Endothelial cell of umbilical vein (primary cell): ENCODE measurements around the gene PLXNA3. TPM values are rescaled to one million over a fixed set of nuclear protein-coding genes. Genes with fewer than 3 reads are reported as not detected.

ENCODE experiments used
- BruUV-seq: library from RNA; stranded (reverse); fragments of 400-500 nt; replicated peaks from 2 replicates; lab custom pipeline; 2021; lab: Mats Ljungman, UMichigan
- CTCF ChIA-PET: fragments of 300-600, 350-600 bp; sonication (Branson Sonifier 250); formaldehyde crosslinking; loops from one replicate; lab custom pipeline; 2021; ENCODE audit warnings: antibody characterized with exemption, inconsistent platforms; lab: Charles Lee
- POLR2A ChIA-PET: fragments of 300-600, 350-600 bp; sonication (Branson Sonifier 250); formaldehyde crosslinking; loops from one replicate; lab custom pipeline; 2021; ENCODE audit warnings: antibody characterized with exemption, inconsistent platforms; lab: Charles Lee
- DNase-seq: peaks from one replicate; pipeline ENCODE4 v3.0.0-alpha.2; 2011; ENCODE audit warnings: low read depth, low spot score
- FAIRE-seq: peaks from 2 replicates; lab custom pipeline; 2011; peaks lifted over from hg19 to GRCh38; lab: Jason Lieb, UNC
- H2AFZ ChIP-seq: 2 replicates; pipeline ENCODE4 v1.6.0; 2012; ENCODE audit warnings: low read depth, low read length, control low read depth, inconsistent platforms
- H3K27ac ChIP-seq: 2 replicates; pipeline ENCODE4 v1.5.1; 2011; ENCODE audit warnings: low read depth, mild to moderate bottlenecking, control low read depth, low read length, moderate library complexity; ENCODE audit not compliant: insufficient read depth
- H3K27me3 ChIP-seq, 2 experiments: 2 replicates each; pipeline versions ENCODE4 v1.6.0 to v1.6.1; 2011; ENCODE audit warnings: low read length in 2 of 2, mixed read lengths in 1 of 2; ENCODE audit not compliant: control insufficient read depth in 2 of 2, insufficient read depth in 2 of 2
- H3K36me3 ChIP-seq, 2 experiments: 2 replicates in 1 of 2; 3 replicates in 1 of 2; pipeline ENCODE4 v1.5.1; 2011; ENCODE audit warnings: low read length in 2 of 2, mild to moderate bottlenecking in 1 of 2, moderate library complexity in 1 of 2; ENCODE audit not compliant: control insufficient read depth in 2 of 2, insufficient read depth in 2 of 2; ENCODE audit errors: extremely low read depth in 1 of 2
- H3K4me1 ChIP-seq: 3 replicates; pipeline ENCODE4 v1.5.1; 2011; ENCODE audit warnings: mild to moderate bottlenecking, low read length; ENCODE audit not compliant: control insufficient read depth, insufficient read depth; ENCODE audit errors: extremely low read depth
- H3K4me2 ChIP-seq: 2 replicates; pipeline ENCODE4 v1.6.1; 2011; ENCODE audit warnings: low read length, control low read depth, mixed read lengths; ENCODE audit not compliant: insufficient read depth
- H3K4me3 ChIP-seq, 3 experiments: fragments of 200-600 bp in 1 of 3; sonication (generic), shearing (Covaris generic) in 1 of 3; replicated peaks in 1 of 3; 2 replicates each; pipeline ENCODE4 v1.5.1; 2011 to 2016; ENCODE audit warnings: control low read depth in 3 of 3, low read length in 3 of 3, mild to moderate bottlenecking in 2 of 3, inconsistent platforms in 1 of 3, low read depth in 1 of 3, moderate library complexity in 1 of 3; ENCODE audit not compliant: insufficient read depth in 1 of 3
- H3K79me2 ChIP-seq: 2 replicates; pipeline ENCODE4 v1.6.0; 2012; ENCODE audit warnings: low read length, inconsistent platforms; ENCODE audit not compliant: control insufficient read depth, insufficient read depth
- H3K9ac ChIP-seq: replicated peaks from 2 replicates; pipeline ENCODE3; 2011; ENCODE audit warnings: low read length, control low read depth; ENCODE audit not compliant: insufficient read depth; ENCODE audit errors: extremely low read depth
- H3K9me1 ChIP-seq: replicated peaks from 3 replicates; pipeline ENCODE4 v1.6.0; 2011; ENCODE audit warnings: mild to moderate bottlenecking, low read length; ENCODE audit not compliant: control insufficient read depth, insufficient read depth; ENCODE audit errors: extremely low read depth
- H3K9me3 ChIP-seq: replicated peaks from 2 replicates; pipeline ENCODE4 v1.5.1; 2012; ENCODE audit warnings: low read length, inconsistent platforms; ENCODE audit not compliant: control insufficient read depth, insufficient read depth
- H4K20me1 ChIP-seq: replicated peaks from 2 replicates; pipeline ENCODE3; 2011; ENCODE audit warnings: mild to moderate bottlenecking, low read length; ENCODE audit not compliant: control insufficient read depth, insufficient read depth; ENCODE audit errors: extremely low read depth
- EZH2 ChIP-seq: IDR thresholded peaks from 2 replicates; pipeline ENCODE4 v1.6.1; 2012; ENCODE audit warnings: borderline replicate concordance, low read depth, mild to moderate bottlenecking, moderate library complexity, low read length, inconsistent platforms; ENCODE audit not compliant: severe bottlenecking
- FOS ChIP-seq: IDR thresholded peaks from 2 replicates; pipeline ENCODE4 v1.6.1; 2011; ENCODE audit warnings: mild to moderate bottlenecking, low read length, moderate library complexity, borderline replicate concordance; ENCODE audit not compliant: insufficient read depth
- GATA2 ChIP-seq: IDR thresholded peaks from 2 replicates; pipeline ENCODE4 v1.7.0; 2011; ENCODE audit warnings: low read depth, mild to moderate bottlenecking, moderate library complexity, mixed read lengths, low read length; ENCODE audit not compliant: insufficient read length, insufficient read depth
- JUN ChIP-seq: IDR thresholded peaks from 2 replicates; pipeline ENCODE4 v1.6.1; 2011; ENCODE audit warnings: borderline replicate concordance, low read depth; ENCODE audit not compliant: insufficient read length, insufficient read depth
- MYC ChIP-seq: IDR thresholded peaks from one replicate; pipeline ENCODE4 v1.6.1; 2011; ENCODE audit warnings: mild to moderate bottlenecking, low read depth, low read length
- POLR2A ChIP-seq: IDR thresholded peaks from 2 replicates; pipeline ENCODE4 v1.6.1; 2012; ENCODE audit warnings: low read depth, mild to moderate bottlenecking, control low read depth, low read length
- POLR2AphosphoS5 ChIP-seq: IDR thresholded peaks from 2 replicates; pipeline ENCODE4 v1.6.1; 2012; ENCODE audit warnings: low read depth, mild to moderate bottlenecking, control low read depth, low read length, moderate library complexity; ENCODE audit not compliant: insufficient read depth
- dilution Hi-C: fragments of 300-500 bp; cut with MboI; formaldehyde crosslinking; loops from one replicate; pipeline ENCODE4 v1.15.0; 2019; ENCODE audit warnings: low sequenced_read_pairs; ENCODE audit not compliant: extremely low pct_ligation_motif_present
- intact Hi-C: fragments of 100-400 bp; cut with micrococcal nuclease; formaldehyde crosslinking; loops from one replicate; pipeline ENCODE4 v1.10.0; 2022
- polyA plus RNA-seq, 4 experiments: library from polyadenylated mRNA; depleted of rRNA in 3 of 4; stranded (reverse) in 3 of 4; unstranded in 1 of 4; fragments of >200 nt; gene quantifications; 2 replicates each; pipeline versions ENCODE4 v1.2.1 to v1.2.3, GENCODE V29; 2011 to 2012; ENCODE audit warnings: missing spikeins in 1 of 4
- total RNA-seq: library from RNA; stranded (reverse); gene quantifications from 2 replicates; pipeline ENCODE4 v1.2.3, GENCODE V29; 2021
- TF ChIP-seq, protein P1 (sequence below): IDR thresholded peaks from 2 replicates; pipeline ENCODE4 v1.6.1; 2011; ENCODE audit not compliant: insufficient read depth, insufficient read length
- TF ChIP-seq, protein P2 (sequence below), 2 donors: IDR thresholded peaks; 1 replicate in 1 of 2; 2 replicates in 1 of 2; pipeline ENCODE4 v1.5.1; 2011; ENCODE audit warnings: low read length in 2 of 2, mild to moderate bottlenecking in 2 of 2, moderate library complexity in 2 of 2, control low read depth in 1 of 2, inconsistent platforms in 1 of 2, low read depth in 1 of 2; ENCODE audit not compliant: insufficient read depth in 1 of 2; ENCODE audit errors: extremely low read depth in 1 of 2

Gene PLXNA3
- total and polyA plus RNA-seq, 2 donors (not counting 3 experiments of a cell fraction or from before 2014, with no cell fraction given) = 56.8 to 58.6 TPM

DNA sequence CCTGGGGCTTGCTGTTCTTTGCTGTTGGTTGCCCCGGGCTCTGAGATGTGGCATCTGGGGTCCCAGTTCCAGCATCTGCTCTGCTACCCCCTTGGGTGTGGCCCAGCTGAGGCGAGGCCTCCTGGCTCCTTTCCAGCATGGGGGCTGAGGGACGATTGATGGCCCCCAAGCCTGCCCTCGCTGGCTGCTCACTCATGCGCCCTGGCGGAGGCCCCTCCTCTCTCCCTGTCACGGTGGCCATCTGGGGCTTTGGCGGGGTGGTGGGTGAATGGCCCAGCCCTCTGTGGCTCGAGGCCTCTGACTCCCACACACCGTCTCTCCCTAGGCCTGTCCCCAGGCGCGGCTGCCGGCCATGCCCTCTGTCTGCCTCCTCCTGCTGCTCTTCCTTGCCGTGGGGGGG lies 1.8 kb downstream of the PLXNA3 start:
- Histone ChIP-seq H4K20me1 (no peaks in the 10 kb centered on the region), H3K27ac (no peak overlapping the region), H2AFZ (no peak overlapping the region), H3K9me1 (no peaks in the 10 kb centered on the region), H3K9ac (peak overlapping the region; percentile 16), H3K4me2 (no peak overlapping the region), H3K27me3 (no peaks in the 10 kb centered on the region), H3K4me3 (peak overlapping the region in 1 of 3 experiments; percentile 81), H3K79me2 (peaks cover 25% of the 10 kb centered on the region), H3K4me1 (peaks cover 7% of the 10 kb centered on the region), H3K36me3 (peaks cover 0 to 10% of the 10 kb centered on the region in 2 experiments), H3K9me3 (no peaks in the 10 kb centered on the region)
- CTCF ChIA-PET = interaction anchor here (1.0 to 2.9 kb wide), 3 partner anchors 61 to 87 kb away, joined by 3 to 8 read pairs (median 3); no protein-coding TSS in a partner anchor
- dilution Hi-C loops (no loop called here), intact Hi-C loops (loop anchor here (2.0 kb wide), 1 partner anchor 19 kb away; the partner anchor contains the start of gene LAGE3)
- TF ChIP-seq FOS (no peak), POLR2A (no peak), GATA2 (no peak)
- BruUV-seq = no TSS peak
- POLR2A ChIA-PET = interaction anchor here (1.4 kb wide), 1 partner anchor 30 kb away, joined by 3 read pairs; the partner anchor contains the start of gene SLC10A3
- FAIRE-seq = no peak
- no peak for DNase-seq

DNA sequence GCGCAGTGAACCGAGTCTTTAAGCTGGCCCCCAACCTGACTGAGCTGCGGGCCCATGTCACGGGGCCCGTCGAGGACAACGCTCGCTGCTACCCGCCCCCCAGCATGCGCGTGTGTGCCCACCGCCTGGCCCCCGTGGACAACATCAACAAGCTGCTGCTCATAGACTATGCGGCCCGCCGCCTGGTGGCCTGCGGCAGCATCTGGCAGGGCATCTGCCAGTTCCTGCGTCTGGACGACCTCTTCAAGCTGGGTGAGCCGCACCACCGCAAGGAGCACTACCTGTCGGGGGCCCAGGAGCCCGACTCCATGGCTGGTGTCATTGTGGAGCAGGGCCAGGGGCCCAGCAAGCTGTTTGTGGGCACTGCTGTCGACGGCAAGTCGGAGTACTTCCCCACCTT lies 2.2 kb downstream of the PLXNA3 start:
- Histone ChIP-seq H3K4me1 (peaks cover 7% of the 10 kb centered on the region), H3K9me3 (no peaks in the 10 kb centered on the region), H4K20me1 (no peaks in the 10 kb centered on the region), H3K9ac (no peak overlapping the region), H3K36me3 (peaks cover 0 to 11% of the 10 kb centered on the region in 2 experiments), H2AFZ (no peak overlapping the region), H3K9me1 (no peaks in the 10 kb centered on the region), H3K4me2 (no peak overlapping the region), H3K27me3 (no peaks in the 10 kb centered on the region), H3K4me3 (no peak overlapping the region), H3K79me2 (peaks cover 25% of the 10 kb centered on the region), H3K27ac (no peak overlapping the region)
- ChIA-PET CTCF (interaction anchor here (1.0 kb wide), 1 partner anchor 87 kb away, joined by 3 read pairs; no protein-coding TSS in a partner anchor), POLR2A (no interaction called here)
- no peak for DNase-seq
- TSS peak; percentile 3 for BruUV-seq
- intact Hi-C loops (no loop called here), dilution Hi-C loops (no loop called here)
- no peak for TF ChIP-seq FOS
- TF ChIP-seq MYC = no peak
- TF ChIP-seq EZH2 = no peak
- no peak for TF ChIP-seq GATA2
- TF ChIP-seq, protein P1, sequence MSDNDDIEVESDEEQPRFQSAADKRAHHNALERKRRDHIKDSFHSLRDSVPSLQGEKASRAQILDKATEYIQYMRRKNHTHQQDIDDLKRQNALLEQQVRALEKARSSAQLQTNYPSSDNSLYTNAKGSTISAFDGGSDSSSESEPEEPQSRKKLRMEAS = no peak
- TF ChIP-seq JUN = no peak
- TF ChIP-seq POLR2AphosphoS5 = no peak
- TF ChIP-seq, protein P2, sequence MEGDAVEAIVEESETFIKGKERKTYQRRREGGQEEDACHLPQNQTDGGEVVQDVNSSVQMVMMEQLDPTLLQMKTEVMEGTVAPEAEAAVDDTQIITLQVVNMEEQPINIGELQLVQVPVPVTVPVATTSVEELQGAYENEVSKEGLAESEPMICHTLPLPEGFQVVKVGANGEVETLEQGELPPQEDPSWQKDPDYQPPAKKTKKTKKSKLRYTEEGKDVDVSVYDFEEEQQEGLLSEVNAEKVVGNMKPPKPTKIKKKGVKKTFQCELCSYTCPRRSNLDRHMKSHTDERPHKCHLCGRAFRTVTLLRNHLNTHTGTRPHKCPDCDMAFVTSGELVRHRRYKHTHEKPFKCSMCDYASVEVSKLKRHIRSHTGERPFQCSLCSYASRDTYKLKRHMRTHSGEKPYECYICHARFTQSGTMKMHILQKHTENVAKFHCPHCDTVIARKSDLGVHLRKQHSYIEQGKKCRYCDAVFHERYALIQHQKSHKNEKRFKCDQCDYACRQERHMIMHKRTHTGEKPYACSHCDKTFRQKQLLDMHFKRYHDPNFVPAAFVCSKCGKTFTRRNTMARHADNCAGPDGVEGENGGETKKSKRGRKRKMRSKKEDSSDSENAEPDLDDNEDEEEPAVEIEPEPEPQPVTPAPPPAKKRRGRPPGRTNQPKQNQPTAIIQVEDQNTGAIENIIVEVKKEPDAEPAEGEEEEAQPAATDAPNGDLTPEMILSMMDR (IDR thresholded peaks at IDR 0.05; ENCODE audit: extremely low read depth in 1 of 2, insufficient read depth in 1 of 2, low read depth in 1 of 2, low read length in 2 of 2) = no peak
- TF ChIP-seq POLR2A = no peak
- no peak for FAIRE-seq
